Trophoblast cell (in vitro differentiated cells and primary cell): Measurements from ENCODE around the gene MAT1A.
"Not testable (repeated sequence)": the region's sequence is repeated elsewhere in the genome, so short reads cannot be mapped to it uniquely, and the experiment has no call there.

Source experiments
- DNase-seq, 2 donors: peaks; one replicate each; pipeline ENCODE4 v3.0.0-alpha.2; 2016
- H2AFZ ChIP-seq: 2 replicates; pipeline ENCODE4 v1.6.1; 2013; ENCODE audit warnings: low read length, moderate library complexity, mild to moderate bottlenecking; ENCODE audit not compliant: insufficient read depth, poor library complexity
- H2AK5ac ChIP-seq: 2 replicates; pipeline ENCODE4 v1.6.1; 2013; ENCODE audit warnings: mild to moderate bottlenecking, low read length
- H2BK120ac ChIP-seq: 2 replicates; pipeline ENCODE4 v1.6.1; 2013; ENCODE audit warnings: low read length, mild to moderate bottlenecking, moderate library complexity; ENCODE audit not compliant: insufficient read depth, poor library complexity
- H2BK12ac ChIP-seq: 2 replicates; pipeline ENCODE4 v1.6.1; 2013; ENCODE audit warnings: mild to moderate bottlenecking, low read length, moderate library complexity
- H2BK5ac ChIP-seq: 2 replicates; pipeline ENCODE4 v1.6.1; 2013; ENCODE audit warnings: low read length, low read depth, moderate library complexity, mild to moderate bottlenecking; ENCODE audit not compliant: poor library complexity
- H3K14ac ChIP-seq: 2 replicates; pipeline ENCODE4 v1.6.1; 2013; ENCODE audit warnings: mild to moderate bottlenecking, low read length
- H3K18ac ChIP-seq: 2 replicates; pipeline ENCODE4 v1.6.1; 2013; ENCODE audit warnings: mild to moderate bottlenecking, low read length
- H3K23ac ChIP-seq: 2 replicates; pipeline ENCODE4 v1.6.1; 2013; ENCODE audit warnings: low read length
- H3K27ac ChIP-seq: 2 replicates; pipeline ENCODE4 v1.5.1; 2013; ENCODE audit warnings: low read depth, mild to moderate bottlenecking, inconsistent platforms, low read length, moderate library complexity
- H3K27me3 ChIP-seq: 2 replicates; pipeline ENCODE4 v1.6.1; 2013; ENCODE audit warnings: inconsistent platforms, mild to moderate bottlenecking, low read length, moderate library complexity; ENCODE audit not compliant: insufficient read depth
- H3K36me3 ChIP-seq, 2 experiments: 1 replicate in 1 of 2; 2 replicates in 1 of 2; pipeline ENCODE4 v1.6.1; 2013; ENCODE audit warnings: low read length in 2 of 2, mild to moderate bottlenecking in 2 of 2, moderate library complexity in 1 of 2; ENCODE audit not compliant: insufficient read depth in 2 of 2, control insufficient read depth in 1 of 2
- H3K4ac ChIP-seq: 2 replicates; pipeline ENCODE4 v1.6.1; 2013; ENCODE audit warnings: low read depth, mild to moderate bottlenecking, low read length, moderate library complexity
- H3K4me1 ChIP-seq, 2 experiments: 1 replicate in 1 of 2; 2 replicates in 1 of 2; pipeline ENCODE4 v1.6.1; 2013; ENCODE audit warnings: low read length in 2 of 2, mild to moderate bottlenecking in 2 of 2, moderate library complexity in 1 of 2; ENCODE audit not compliant: insufficient read depth in 2 of 2, control insufficient read depth in 1 of 2
- H3K4me2 ChIP-seq: 2 replicates; pipeline ENCODE4 v1.6.1; 2013; ENCODE audit warnings: inconsistent platforms, mild to moderate bottlenecking, low read length, moderate library complexity
- H3K4me3 ChIP-seq: 2 replicates; pipeline ENCODE4 v1.5.1; 2013; ENCODE audit warnings: mild to moderate bottlenecking, low read depth, low read length, inconsistent platforms
- H3K79me1 ChIP-seq: one replicate; pipeline ENCODE4 v1.6.1; 2013; ENCODE audit warnings: low read length
- H3K79me2 ChIP-seq: 2 replicates; pipeline ENCODE4 v1.6.1; 2013; ENCODE audit warnings: low read length, mild to moderate bottlenecking; ENCODE audit not compliant: control insufficient read depth, insufficient read depth, poor library complexity
- H3K9ac ChIP-seq: 2 replicates; pipeline ENCODE4 v1.6.1; 2013; ENCODE audit warnings: mild to moderate bottlenecking, low read length
- H3K9me3 ChIP-seq: 2 replicates; pipeline ENCODE4 v1.6.1; 2013; ENCODE audit warnings: low read depth, mild to moderate bottlenecking, control low read depth, inconsistent platforms, low read length; ENCODE audit not compliant: insufficient read depth
- H4K12ac ChIP-seq: 2 replicates; pipeline ENCODE4 v1.6.1; 2013; ENCODE audit warnings: low read depth, mild to moderate bottlenecking, low read length, moderate library complexity
- H4K8ac ChIP-seq: 2 replicates; pipeline ENCODE4 v1.6.1; 2013; ENCODE audit warnings: low read depth, mild to moderate bottlenecking, low read length, moderate library complexity
- H4K91ac ChIP-seq: one replicate; pipeline ENCODE4 v1.6.1; 2013; ENCODE audit warnings: low read depth, mild to moderate bottlenecking, low read length, moderate library complexity
- WGBS: extraction: QIAGEN DNeasy Blood & Tissue Kit; methylation state at CpG from one replicate; pipeline ENCODE4 v1.1.7; 2013; ENCODE audit warnings: missing lambda C conversion rate; ENCODE audit not compliant: insufficient read length, insufficient coverage; ENCODE audit errors: extremely low coverage; 5-methylcytosine and 5-hydroxymethylcytosine counted together

The MAT1A gene

DNA sequence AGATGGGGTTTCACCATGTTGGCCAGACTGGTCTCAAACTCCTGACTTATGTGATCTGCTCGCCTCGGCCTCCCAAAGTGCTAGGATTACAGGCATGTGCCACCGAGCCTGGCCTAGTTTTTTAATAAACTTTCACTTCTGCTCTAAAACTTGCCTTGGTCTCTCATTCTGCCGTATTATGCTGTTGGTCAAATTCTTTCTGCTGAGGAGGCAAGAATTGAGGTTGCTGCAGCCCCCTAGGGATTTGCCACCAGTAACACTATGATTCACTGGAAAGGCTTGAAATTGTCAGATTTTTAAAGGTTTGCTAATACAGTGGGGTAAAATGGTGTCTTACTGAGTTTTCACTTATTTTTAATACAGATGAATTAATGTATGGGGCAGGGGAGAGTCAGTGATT, 62.7 kb downstream of the MAT1A start:
- H4K12ac ChIP-seq, H3K27me3 ChIP-seq, H2BK12ac ChIP-seq, H2BK120ac ChIP-seq, H3K23ac ChIP-seq, H4K8ac ChIP-seq, H2AK5ac ChIP-seq, H3K4me3 ChIP-seq, H3K79me1 ChIP-seq, H3K18ac ChIP-seq, H4K91ac ChIP-seq, H3K27ac ChIP-seq, H3K9ac ChIP-seq, H3K9me3 ChIP-seq, H3K14ac ChIP-seq, H2AFZ ChIP-seq, H3K4me1 ChIP-seq, H3K4ac ChIP-seq, H3K4me2 ChIP-seq, DNase-seq, H3K79me2 ChIP-seq, H2BK5ac ChIP-seq, H3K36me3 ChIP-seq: not testable (repeated sequence)
- no CpG with 5 or more reads among the region's 4 CpGs for WGBS

DNA sequence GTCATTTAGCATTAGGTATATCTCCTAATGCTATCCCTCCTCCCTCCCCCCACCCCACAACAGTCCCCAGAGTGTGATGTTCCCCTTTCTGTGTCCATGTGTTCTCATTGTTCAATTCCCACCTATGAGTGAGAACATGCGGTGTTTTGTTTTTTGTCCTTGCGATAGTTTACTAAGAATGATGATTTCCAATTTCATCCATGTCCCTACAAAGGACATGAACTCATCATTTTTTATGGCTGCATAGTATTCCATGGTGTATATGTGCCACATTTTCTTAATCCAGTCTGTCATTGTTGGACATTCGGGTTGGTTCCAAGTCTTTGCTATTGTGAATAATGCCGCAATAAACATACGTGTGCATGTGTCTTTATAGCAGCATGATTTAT, 66.4 kb downstream of the MAT1A start:
- H3K27me3 ChIP-seq, H3K18ac ChIP-seq, DNase-seq, H3K14ac ChIP-seq, H3K9ac ChIP-seq, H3K4me1 ChIP-seq, H3K4me3 ChIP-seq, H2AK5ac ChIP-seq, H3K4me2 ChIP-seq, H4K8ac ChIP-seq, H4K12ac ChIP-seq, H3K9me3 ChIP-seq, H3K36me3 ChIP-seq, H3K79me2 ChIP-seq, H3K23ac ChIP-seq, H2BK120ac ChIP-seq, H3K79me1 ChIP-seq, H4K91ac ChIP-seq, H2BK5ac ChIP-seq, H2AFZ ChIP-seq, H3K4ac ChIP-seq, H2BK12ac ChIP-seq, H3K27ac ChIP-seq: not testable (repeated sequence)
- no CpG with 5 or more reads among the region's 5 CpGs for WGBS
